Fibroblast of lung (primary cell): ENCODE results near the gene TMEM51.

Source experiments
- CTCF ChIP-seq, 2 donors: IDR thresholded peaks in 1 of 2; conservative IDR thresholded peaks in 1 of 2; 1 replicate in 1 of 2; 2 replicates in 1 of 2; pipeline ENCODE4 v1.5.1; 2011 to 2012; ENCODE audit warnings: low read length in 2 of 2, control low read depth in 1 of 2, inconsistent platforms in 1 of 2, low read depth in 1 of 2, mild to moderate bottlenecking in 1 of 2
- EZH2 ChIP-seq: IDR thresholded peaks from 2 replicates; pipeline ENCODE4 v1.5.1; 2012; ENCODE audit warnings: low read length, control low read depth, mild to moderate bottlenecking; ENCODE audit errors: missing control alignments

DNA sequence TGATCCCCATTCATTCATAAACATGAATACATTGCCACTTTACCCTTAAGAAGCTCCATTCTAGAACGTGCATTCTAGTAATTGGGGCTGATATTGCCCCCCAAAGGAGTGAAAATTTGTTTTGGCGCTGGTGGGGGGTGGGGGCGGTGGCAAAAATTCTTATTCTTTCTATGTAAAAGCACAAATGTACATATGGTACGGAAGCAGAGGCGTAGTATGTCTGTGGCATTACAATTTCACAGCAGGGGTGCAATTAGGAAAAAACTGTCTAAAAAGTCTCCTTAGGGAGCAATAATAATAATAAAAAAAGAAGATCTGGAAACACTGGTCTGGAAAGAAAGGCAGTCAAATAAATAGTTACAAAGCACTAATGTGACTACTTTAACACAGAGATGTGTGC, 40.4 kb upstream of the TMEM51 start:
- TF ChIP-seq CTCF (conservative IDR thresholded peaks at IDR 0.05 in 1 of 2, IDR thresholded peaks at IDR 0.05 in 1 of 2; ENCODE audit: low read depth in 1 of 2, low read length in 2 of 2) = no peak
- TF ChIP-seq EZH2 = no peak
